UCSD-AML1 (cell line): ENCODE measurements around the gene UBIAD1.
"Not testable (repeated sequence)": the region's sequence is repeated elsewhere in the genome, so short reads cannot be mapped to it uniquely, and the experiment has no call there.

ENCODE experiments used
- DNase-seq: peaks from one replicate; lab custom pipeline; 2025; ENCODE audit not compliant: unreplicated experiment; lab: John Stamatoyannopoulos, UW

UBIAD1 gene

GRCh38 chr1:11272832-11273594 is at the start of gene UBIAD1:
TSS of gene UBIAD1 (plus strand) at chr1:11273198. CDS start at chr1:11273532, 334 bp downstream.
- peak; percentile 91 for DNase-seq

DNA sequence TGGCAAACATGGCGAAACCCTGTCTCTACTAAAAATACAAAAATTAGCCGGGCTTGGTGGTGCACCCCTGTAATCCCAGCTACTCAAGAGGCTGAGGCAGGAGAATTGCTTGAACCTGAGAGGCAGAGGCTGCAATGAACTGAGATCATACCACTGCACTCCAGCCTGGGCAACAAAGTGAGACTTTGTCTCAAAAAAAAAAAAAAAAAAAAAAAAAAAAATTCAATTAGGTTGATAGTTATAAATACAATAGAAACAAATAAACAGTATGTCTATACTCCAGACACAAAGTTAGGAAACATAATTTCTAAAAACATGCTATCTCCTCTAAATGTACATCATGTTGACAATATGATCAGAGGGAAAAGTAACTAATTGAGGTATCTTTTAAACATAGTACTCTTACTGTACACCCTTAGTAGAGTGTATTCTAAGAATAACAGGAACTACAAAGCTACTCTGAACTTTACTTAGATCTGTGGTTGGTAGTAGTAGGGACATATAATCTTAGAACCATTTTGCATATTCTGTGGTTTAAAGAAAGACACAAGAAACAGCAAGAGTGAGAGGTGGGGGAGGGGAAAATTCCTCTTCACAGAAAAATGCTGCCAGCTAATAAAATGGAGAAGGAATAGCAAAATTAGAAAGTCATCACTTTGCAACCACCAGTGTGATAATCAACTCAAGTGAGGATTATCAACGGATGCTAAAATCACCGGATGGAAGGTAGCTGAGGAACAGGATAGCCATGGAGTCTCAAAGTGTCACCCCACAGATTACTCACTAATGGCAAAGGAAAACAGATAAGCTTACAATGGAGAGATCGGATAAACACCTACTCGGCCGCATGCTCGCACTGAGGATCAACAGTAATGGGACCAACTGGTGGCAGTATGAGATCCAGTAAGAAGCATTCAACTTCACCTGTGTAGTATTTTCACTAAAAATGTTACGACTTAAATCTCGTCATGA is 45.6 kb upstream of the UBIAD1 start:
- DNase-seq: no peak

DNA sequence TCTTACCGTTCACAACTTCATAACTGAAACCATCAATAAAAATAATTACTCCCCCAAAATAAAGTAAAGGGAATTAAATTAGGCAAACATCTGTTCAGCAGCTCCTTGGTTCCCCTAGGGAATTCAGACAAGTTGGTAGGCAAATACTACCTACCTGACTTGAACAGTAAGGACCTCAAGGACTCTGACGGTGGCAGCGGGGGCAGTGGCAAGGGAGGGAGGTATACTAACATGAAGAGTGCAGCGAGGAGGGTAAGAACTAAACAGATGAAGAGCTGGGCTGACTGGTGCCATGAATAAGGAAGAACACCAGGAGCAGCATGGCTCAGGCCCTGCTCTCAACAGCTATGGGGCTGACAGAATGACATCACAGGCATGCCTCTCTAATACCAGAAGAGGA is 43.8 kb upstream of the UBIAD1 start:
- no peak for DNase-seq

DNA sequence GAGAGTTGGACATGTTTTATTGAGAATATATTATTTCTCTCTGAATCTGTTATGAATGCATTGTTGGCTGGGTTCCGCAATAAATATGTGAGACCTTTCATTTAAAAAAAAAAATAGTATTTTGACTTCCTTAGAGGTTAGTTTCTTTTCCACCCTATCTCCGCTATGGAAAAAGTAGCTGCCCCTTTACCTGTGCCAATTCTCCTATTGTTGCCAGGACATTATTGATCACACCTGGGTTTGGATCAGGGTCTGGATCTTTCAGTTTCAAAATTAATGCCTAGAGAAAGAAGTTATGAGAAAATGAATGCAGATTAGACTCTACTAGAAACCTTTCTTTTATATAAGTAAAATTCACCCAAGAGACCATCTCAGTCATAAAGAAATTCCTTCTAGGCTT is 39.8 kb upstream of the UBIAD1 start:
- no peak for DNase-seq

DNA sequence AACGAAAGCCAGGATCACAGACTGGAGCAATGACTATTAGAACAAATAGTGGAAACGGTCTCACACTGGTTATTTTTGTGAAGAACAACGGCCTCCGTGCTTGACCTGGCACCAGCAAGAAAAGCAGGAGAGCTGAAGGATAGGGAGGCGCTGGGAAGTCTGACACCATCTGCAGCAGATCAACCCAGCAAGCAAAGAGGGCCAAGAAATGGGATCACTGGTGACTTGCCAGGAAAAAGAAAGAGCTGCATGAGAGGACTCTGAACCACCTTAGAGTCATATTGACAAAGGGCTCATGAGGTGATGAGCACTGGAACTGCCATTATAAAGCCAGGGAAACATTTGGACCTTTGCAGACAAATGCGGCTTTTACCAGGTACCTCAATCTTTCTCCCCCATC is 35.6 kb upstream of the UBIAD1 start:
- no peak for DNase-seq

DNA sequence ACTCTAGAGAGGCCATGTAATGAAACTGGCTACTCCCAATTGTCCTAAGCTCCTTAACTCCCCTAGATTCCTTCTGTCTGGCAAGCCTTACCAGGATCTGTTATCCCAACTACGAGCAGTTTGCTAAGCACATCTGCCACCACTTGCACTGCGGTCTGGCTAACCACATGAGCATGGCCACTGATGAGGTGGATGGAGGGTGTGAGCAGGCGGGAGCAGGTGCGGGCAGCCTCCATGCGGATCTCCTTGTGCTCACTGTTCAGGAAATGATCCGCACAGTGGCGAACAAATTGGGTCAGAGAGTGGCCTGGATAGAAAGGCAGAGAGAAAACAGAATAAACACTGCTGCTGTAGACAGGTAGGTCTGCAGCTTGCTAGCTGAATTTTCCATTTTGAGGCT is 34.7 kb upstream of the UBIAD1 start:
- no peak for DNase-seq

DNA sequence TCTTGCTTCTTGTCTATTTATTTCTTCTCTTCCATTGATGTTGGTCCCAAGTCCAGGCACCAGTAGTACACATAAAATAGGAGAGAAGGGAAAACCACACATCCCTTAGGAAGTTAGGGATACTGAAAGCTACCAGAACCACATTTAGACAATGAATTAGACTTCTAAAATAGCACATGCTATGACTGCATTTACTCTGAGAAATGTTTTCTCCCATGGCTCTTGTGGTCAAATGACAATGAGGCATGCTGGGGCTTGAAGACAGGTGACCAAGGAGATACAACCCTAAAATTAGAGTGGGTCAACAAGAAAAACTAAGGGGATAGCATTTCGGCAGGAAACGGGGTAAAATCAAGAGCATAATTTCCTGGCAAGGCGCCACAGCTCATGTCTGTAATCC is 27.8 kb upstream of the UBIAD1 start:
- no peak for DNase-seq

GRCh38 chr1:11245904-11246719 is 26.9 kb upstream of the UBIAD1 start:
- no peak for DNase-seq

DNA sequence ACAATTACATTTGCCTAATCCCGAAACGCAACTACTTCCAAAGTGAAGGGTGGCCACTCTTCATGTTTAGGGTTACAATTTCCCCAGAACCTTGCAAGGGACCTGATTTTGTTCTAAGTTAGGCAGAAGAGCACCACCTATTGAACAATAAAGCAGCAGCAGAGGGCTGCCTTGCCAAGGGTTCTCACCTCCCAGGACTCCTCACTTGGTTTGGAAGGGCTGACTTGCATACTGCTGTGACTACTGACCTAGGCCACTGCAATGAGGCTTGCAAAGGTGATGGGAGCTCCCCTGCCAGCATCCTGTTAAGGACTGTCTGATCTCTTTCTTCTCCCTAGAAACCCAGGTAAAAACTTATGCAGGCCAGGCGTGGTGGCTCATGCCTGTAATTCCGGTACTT is 24.8 kb upstream of the UBIAD1 start:
- DNase-seq: no peak

- DNase-seq: no peak
These were observed 20.5 kb upstream of the UBIAD1 start for GRCh38 chr1:11252538-11252937.

GRCh38 chr1:11253226-11253625 is 19.8 kb upstream of the UBIAD1 start:
- no peak for DNase-seq

DNA sequence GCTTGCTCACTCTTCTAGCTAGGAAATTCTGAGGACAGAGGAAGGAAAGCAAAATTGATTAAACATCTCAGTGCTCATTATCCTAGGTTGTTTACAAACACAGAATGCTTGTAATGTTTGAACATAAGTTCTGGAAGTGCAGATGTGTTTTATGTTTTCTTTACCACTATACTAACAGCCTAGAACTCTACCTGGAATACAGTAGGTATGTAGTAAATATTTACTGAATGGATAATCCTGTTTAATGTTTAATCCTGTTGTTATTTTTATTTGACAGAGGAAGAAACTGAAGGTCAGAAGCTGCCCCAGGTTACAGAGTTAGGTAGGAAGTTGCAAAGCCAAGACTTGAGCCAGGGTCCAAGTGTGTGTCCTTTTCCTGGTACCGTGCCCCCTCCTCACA is 16.7 kb upstream of the UBIAD1 start:
- DNase-seq: no peak

GRCh38 chr1:11262171-11263049 is 10.6 kb upstream of the UBIAD1 start, which contains the start of gene MTOR:
TSS of gene MTOR (minus strand) at chr1:11262551. CDS start at chr1:11259409, 3,142 bp downstream.
- DNase-seq: peak; percentile 96

DNA sequence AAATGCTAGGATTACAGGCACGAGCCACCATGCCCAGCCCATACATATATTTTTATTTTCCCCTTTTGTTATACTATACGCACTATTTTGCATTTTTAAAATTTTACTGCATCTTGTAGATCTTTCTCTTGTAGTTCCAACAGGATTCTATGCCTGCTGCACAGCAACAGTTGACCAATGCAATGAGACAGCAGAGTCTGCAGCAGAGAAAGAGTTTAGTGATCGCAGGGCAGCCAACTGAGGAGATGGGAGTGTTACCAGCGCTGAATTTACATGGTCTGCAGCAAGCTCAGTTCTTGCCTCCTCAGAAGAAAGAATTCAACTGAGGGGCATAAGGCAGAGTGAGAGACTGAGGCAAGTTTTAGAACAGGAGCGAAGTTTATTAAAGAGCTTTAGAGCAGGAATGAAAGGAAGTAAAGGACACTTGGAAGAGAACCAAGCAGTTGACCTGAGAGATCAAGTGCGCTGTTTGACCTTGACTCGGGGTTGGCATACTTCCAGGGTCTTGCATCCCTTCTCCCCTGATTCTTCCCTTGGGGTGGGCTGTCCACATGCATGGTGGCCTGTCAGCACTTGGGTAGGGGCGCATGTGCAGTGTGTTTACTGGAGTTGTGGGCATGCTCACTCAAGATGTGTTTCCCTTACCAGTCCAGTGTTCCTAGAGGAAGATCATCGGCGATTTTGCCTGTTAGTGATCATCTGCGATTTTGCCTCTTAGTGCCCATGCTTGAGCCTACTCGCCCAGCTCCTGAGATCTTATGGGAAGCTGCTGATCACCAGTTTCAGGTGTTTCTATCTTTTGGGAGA is 6.5 kb upstream of the UBIAD1 start:
- DNase-seq: no peak

GRCh38 chr1:11267350-11268337 is 5.4 kb upstream of the UBIAD1 start:
- DNase-seq: not testable (repeated sequence)

DNA sequence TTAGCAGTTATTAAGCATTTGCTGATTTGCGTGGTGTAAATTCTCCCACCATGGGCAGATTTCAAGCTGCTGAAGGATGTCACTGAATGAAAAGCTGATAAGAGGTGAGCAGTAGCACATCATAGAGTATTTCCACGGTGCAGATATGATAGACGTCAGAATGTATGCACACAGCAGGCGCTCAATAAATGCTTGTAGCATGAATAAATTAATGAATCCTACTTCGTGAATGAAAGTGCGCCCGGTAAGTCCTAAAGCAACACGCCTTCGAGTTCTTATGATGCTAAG is 510 bp upstream of the UBIAD1 start:
- no peak for DNase-seq

DNA sequence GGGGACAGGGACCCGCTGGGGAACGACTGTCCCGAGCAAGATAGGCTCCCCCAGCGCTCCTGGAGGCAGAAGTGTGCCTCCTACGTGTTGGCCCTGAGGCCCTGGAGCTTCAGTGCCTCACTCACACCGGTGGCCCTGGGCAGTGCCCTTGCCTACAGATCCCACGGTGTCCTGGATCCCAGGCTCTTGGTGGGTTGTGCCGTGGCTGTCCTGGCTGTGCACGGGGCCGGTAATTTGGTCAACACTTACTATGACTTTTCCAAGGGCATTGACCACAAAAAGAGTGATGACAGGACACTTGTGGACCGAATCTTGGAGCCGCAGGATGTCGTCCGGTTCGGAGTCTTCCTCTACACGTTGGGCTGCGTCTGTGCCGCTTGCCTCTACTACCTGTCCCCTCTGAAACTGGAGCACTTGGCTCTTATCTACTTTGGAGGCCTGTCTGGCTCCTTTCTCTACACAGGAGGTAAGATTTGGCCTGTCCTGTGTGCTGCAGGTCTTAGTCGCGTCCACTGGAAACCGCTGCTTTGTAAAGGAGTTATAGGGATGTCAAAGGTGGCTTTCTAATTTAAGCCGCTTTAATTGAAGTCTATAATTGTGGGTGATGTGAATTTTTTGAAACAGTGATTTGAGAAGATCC is 717 bp downstream of the UBIAD1 start:
- DNase-seq: no peak

- no peak for DNase-seq
These were observed 6.2 kb downstream of the UBIAD1 start for GRCh38 chr1:11279152-11279551.
